HEK293 (cell line): ENCODE measurements around the gene GALNT13.

Experiments used
- CTCF ChIA-PET: fragments of 350-600 bp; formaldehyde crosslinking; extraction: SDS; loops from one replicate; lab custom pipeline; 2021; ENCODE audit warnings: antibody characterized with exemption; lab: Yijun Ruan, JAX
- POLR2A ChIA-PET: fragments of 300-600 bp; formaldehyde crosslinking; extraction: SDS; loops from one replicate; lab custom pipeline; 2020; ENCODE audit warnings: antibody characterized with exemption, inconsistent platforms; lab: Yijun Ruan, JAX
- H3K27ac ChIP-seq: fragments of 200-500 bp; sonication (Bioruptor generic); 2 replicates; pipeline ENCODE4 v1.5.1; 2014; ENCODE audit warnings: low read depth, low read length, control low read depth, inconsistent platforms; ENCODE audit errors: extremely low read depth
- H3K36me3 ChIP-seq, 2 experiments: fragments of 200-500 bp in 1 of 2; sonication (Bioruptor generic) in 1 of 2; 1 replicate in 1 of 2; 2 replicates in 1 of 2; pipeline ENCODE4 v1.5.1; 2014 to 2017; ENCODE audit warnings: inconsistent platforms in 2 of 2, low read length in 2 of 2; ENCODE audit not compliant: control insufficient read depth in 2 of 2, insufficient read depth in 1 of 2
- H3K4me1 ChIP-seq: fragments of 200-500 bp; sonication (Bioruptor generic); 2 replicates; pipeline ENCODE4 v1.5.1; 2014; ENCODE audit warnings: mild to moderate bottlenecking, low read length, inconsistent platforms; ENCODE audit not compliant: control insufficient read depth, insufficient read depth
- H3K4me3 ChIP-seq: 2 replicates; pipeline ENCODE4 v1.5.1; 2011; ENCODE audit warnings: low read depth, mild to moderate bottlenecking, control low read depth, low read length, moderate library complexity
- H3K9me3 ChIP-seq: fragments of 200-500 bp; sonication (Bioruptor generic); 2 replicates; pipeline ENCODE4 v1.5.1; 2014; ENCODE audit warnings: low read depth, low read length, inconsistent platforms; ENCODE audit not compliant: control insufficient read depth, insufficient read depth
- BCL11A ChIP-seq: fragments of 450-650 bp; formaldehyde crosslinking; IDR thresholded peaks from 2 replicates; pipeline ENCODE4 v1.5.1; 2016; ENCODE audit warnings: low read depth, missing biosample characterization, missing genetic modification characterization
- GLIS1 ChIP-seq: fragments of 450-650 bp; formaldehyde crosslinking; IDR thresholded peaks from 2 replicates; pipeline ENCODE4 v1.5.1; 2016; ENCODE audit warnings: missing biosample characterization, missing genetic modification characterization
- IKZF3 ChIP-seq: fragments of 450-650 bp; IDR thresholded peaks from 2 replicates; pipeline ENCODE4 v1.5.0; 2018; ENCODE audit warnings: missing biosample characterization, mild to moderate bottlenecking, missing genetic modification characterization, moderate library complexity
- KLF10 ChIP-seq: fragments of 450-650 bp; IDR thresholded peaks from 2 replicates; pipeline ENCODE4 v1.5.1; 2018; ENCODE audit warnings: missing biosample characterization, mild to moderate bottlenecking, missing genetic modification characterization
- WT1 ChIP-seq: fragments of 450-650 bp; formaldehyde crosslinking; IDR thresholded peaks from 2 replicates; pipeline ENCODE4 v1.5.1; 2016; ENCODE audit warnings: missing biosample characterization, missing genetic modification characterization
- ZNF114 ChIP-seq: fragments of 450-650 bp; formaldehyde crosslinking; IDR thresholded peaks from 2 replicates; pipeline ENCODE4 v1.5.0; 2017; ENCODE audit warnings: missing biosample characterization, missing genetic modification characterization
- ZNF174 ChIP-seq: fragments of 450-650 bp; formaldehyde crosslinking; IDR thresholded peaks from 2 replicates; pipeline ENCODE4 v1.5.0; 2017; ENCODE audit warnings: missing biosample characterization, mild to moderate bottlenecking, missing genetic modification characterization
- ZNF223 ChIP-seq: fragments of 450-650 bp; formaldehyde crosslinking; IDR thresholded peaks from 2 replicates; pipeline ENCODE4 v1.5.1; 2016; ENCODE audit warnings: missing biosample characterization, missing genetic modification characterization
- ZNF555 ChIP-seq: fragments of 450-650 bp; formaldehyde crosslinking; conservative IDR thresholded peaks from 2 replicates; pipeline ENCODE4 v1.5.1; 2017; ENCODE audit warnings: missing biosample characterization, mild to moderate bottlenecking, missing genetic modification characterization, inconsistent platforms
- ZNF623 ChIP-seq: fragments of 450-650 bp; formaldehyde crosslinking; IDR thresholded peaks from 2 replicates; pipeline ENCODE4 v1.5.1; 2016; ENCODE audit warnings: missing biosample characterization, missing genetic modification characterization
- ZNF624 ChIP-seq: fragments of 450-650 bp; formaldehyde crosslinking; IDR thresholded peaks from 2 replicates; pipeline ENCODE4 v1.5.1; 2017; ENCODE audit warnings: missing biosample characterization, missing genetic modification characterization
- ZNF664 ChIP-seq: fragments of 450-650 bp; formaldehyde crosslinking; IDR thresholded peaks from 2 replicates; pipeline ENCODE4 v1.5.1; 2016; ENCODE audit warnings: missing biosample characterization, missing genetic modification characterization
- TF ChIP-seq, protein P1 (sequence below): fragments of 450-650 bp; formaldehyde crosslinking; conservative IDR thresholded peaks from 2 replicates; pipeline ENCODE4 v1.5.1; 2016; ENCODE audit warnings: low read depth, missing biosample characterization, missing genetic modification characterization
- TF ChIP-seq, protein P2 (sequence below): fragments of 450-650 bp; formaldehyde crosslinking; IDR thresholded peaks from 2 replicates; pipeline ENCODE4 v1.5.1; 2016; ENCODE audit warnings: missing biosample characterization, missing genetic modification characterization
- TF ChIP-seq, protein P3 (sequence below): IDR thresholded peaks from 2 replicates; pipeline ENCODE4 v1.6.1; 2011; ENCODE audit warnings: mild to moderate bottlenecking, low read depth, low read length, borderline replicate concordance
- TF ChIP-seq, protein P4 (sequence below): fragments of 450-650 bp; formaldehyde crosslinking; IDR thresholded peaks from 2 replicates; pipeline ENCODE4 v1.5.1; 2017; ENCODE audit warnings: missing biosample characterization, missing genetic modification characterization

Gene GALNT13

DNA sequence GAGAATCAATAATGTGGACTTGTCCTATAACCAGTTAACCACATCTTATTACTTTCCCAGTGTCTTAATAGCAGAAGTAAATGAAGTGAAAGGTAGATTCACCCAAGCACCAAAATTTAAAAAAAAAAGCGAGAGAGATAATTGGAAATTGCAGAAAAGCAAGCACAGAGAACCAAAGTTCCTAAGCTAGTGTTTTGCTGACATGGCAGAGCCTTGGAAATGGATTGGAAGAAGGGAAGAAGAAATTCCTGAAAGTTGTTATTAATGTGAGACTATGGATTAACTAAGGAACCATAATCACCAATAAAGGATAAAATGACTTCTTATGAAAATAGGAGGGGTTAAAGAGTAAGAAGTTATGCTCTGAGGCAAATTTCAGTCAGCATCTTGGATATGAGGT lies 384.4 kb downstream of the GALNT13 start (continued):
- TF ChIP-seq ZNF555 (no peak), ZNF223 (no peak), ZNF174 (tag by site-specific recombination) (no peak), GLIS1 (tag by site-specific recombination) (no peak), WT1 (tag by site-specific recombination) (no peak), ZNF664 (tag by site-specific recombination) (no peak)
- TF ChIP-seq, protein P1, sequence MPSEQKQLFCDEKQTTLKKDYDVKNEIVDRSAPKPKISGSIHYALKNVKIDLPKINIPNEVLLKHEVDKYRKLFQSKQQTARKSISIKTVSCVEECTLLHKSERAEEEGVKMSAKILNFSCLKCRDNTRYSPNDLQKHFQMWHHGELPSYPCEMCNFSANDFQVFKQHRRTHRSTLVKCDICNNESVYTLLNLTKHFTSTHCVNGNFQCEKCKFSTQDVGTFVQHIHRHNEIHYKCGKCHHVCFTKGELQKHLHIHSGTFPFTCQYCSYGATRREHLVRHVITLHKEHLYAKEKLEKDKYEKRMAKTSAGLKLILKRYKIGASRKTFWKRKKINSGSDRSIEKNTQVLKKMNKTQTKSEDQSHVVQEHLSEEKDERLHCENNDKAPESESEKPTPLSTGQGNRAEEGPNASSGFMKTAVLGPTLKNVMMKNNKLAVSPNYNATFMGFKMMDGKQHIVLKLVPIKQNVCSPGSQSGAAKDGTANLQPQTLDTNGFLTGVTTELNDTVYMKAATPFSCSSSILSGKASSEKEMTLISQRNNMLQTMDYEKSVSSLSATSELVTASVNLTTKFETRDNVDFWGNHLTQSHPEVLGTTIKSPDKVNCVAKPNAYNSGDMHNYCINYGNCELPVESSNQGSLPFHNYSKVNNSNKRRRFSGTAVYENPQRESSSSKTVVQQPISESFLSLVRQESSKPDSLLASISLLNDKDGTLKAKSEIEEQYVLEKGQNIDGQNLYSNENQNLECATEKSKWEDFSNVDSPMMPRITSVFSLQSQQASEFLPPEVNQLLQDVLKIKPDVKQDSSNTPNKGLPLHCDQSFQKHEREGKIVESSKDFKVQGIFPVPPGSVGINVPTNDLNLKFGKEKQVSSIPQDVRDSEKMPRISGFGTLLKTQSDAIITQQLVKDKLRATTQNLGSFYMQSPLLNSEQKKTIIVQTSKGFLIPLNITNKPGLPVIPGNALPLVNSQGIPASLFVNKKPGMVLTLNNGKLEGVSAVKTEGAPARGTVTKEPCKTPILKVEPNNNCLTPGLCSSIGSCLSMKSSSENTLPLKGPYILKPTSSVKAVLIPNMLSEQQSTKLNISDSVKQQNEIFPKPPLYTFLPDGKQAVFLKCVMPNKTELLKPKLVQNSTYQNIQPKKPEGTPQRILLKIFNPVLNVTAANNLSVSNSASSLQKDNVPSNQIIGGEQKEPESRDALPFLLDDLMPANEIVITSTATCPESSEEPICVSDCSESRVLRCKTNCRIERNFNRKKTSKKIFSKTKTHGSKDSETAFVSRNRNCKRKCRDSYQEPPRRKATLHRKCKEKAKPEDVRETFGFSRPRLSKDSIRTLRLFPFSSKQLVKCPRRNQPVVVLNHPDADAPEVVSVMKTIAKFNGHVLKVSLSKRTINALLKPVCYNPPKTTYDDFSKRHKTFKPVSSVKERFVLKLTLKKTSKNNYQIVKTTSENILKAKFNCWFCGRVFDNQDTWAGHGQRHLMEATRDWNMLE, result no peak
- TF ChIP-seq, all 188 proteins: peak for 0

- POLR2A ChIA-PET, result no interaction called here
- no peaks in the 10 kb centered on the region for H3K9me3 ChIP-seq
- H3K4me1 ChIP-seq, result no peaks in the 10 kb centered on the region
- TF ChIP-seq ZNF114 (tag by site-specific recombination) (no peak), ZNF624 (tag by site-specific recombination) (no peak), ZNF623 (tag by site-specific recombination) (no peak)
- no peaks in the 10 kb centered on the region for H3K36me3 ChIP-seq
- no peak overlapping the region for H3K4me3 ChIP-seq
- no peak overlapping the region for H3K27ac ChIP-seq
- CTCF ChIA-PET, result no interaction called here
Measured at GRCh38 chr2:154259030-154259429, 387.3 kb downstream of the GALNT13 start.

- Histone ChIP-seq H3K4me1 (no peaks in the 10 kb centered on the region), H3K27ac (no peak overlapping the region), H3K4me3 (no peak overlapping the region), H3K9me3 (no peaks in the 10 kb centered on the region), H3K36me3 (no peaks in the 10 kb centered on the region)
- CTCF ChIA-PET, result interaction anchor here (0.6 kb wide), 1 partner anchor 38 kb away, joined by 3 read pairs; no protein-coding TSS in a partner anchor
- POLR2A ChIA-PET, result no interaction called here
- TF ChIP-seq, protein P2, sequence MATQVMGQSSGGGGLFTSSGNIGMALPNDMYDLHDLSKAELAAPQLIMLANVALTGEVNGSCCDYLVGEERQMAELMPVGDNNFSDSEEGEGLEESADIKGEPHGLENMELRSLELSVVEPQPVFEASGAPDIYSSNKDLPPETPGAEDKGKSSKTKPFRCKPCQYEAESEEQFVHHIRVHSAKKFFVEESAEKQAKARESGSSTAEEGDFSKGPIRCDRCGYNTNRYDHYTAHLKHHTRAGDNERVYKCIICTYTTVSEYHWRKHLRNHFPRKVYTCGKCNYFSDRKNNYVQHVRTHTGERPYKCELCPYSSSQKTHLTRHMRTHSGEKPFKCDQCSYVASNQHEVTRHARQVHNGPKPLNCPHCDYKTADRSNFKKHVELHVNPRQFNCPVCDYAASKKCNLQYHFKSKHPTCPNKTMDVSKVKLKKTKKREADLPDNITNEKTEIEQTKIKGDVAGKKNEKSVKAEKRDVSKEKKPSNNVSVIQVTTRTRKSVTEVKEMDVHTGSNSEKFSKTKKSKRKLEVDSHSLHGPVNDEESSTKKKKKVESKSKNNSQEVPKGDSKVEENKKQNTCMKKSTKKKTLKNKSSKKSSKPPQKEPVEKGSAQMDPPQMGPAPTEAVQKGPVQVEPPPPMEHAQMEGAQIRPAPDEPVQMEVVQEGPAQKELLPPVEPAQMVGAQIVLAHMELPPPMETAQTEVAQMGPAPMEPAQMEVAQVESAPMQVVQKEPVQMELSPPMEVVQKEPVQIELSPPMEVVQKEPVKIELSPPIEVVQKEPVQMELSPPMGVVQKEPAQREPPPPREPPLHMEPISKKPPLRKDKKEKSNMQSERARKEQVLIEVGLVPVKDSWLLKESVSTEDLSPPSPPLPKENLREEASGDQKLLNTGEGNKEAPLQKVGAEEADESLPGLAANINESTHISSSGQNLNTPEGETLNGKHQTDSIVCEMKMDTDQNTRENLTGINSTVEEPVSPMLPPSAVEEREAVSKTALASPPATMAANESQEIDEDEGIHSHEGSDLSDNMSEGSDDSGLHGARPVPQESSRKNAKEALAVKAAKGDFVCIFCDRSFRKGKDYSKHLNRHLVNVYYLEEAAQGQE (tag by site-specific recombination), result no peak
- TF ChIP-seq ZNF664 (tag by site-specific recombination) (no peak), IKZF3 (tag by site-specific recombination) (no peak), BCL11A (no peak), KLF10 (tag by site-specific recombination) (no peak)
- TF ChIP-seq, protein P3, sequence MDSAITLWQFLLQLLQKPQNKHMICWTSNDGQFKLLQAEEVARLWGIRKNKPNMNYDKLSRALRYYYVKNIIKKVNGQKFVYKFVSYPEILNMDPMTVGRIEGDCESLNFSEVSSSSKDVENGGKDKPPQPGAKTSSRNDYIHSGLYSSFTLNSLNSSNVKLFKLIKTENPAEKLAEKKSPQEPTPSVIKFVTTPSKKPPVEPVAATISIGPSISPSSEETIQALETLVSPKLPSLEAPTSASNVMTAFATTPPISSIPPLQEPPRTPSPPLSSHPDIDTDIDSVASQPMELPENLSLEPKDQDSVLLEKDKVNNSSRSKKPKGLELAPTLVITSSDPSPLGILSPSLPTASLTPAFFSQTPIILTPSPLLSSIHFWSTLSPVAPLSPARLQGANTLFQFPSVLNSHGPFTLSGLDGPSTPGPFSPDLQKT, result no peak
- TF ChIP-seq, protein P4, sequence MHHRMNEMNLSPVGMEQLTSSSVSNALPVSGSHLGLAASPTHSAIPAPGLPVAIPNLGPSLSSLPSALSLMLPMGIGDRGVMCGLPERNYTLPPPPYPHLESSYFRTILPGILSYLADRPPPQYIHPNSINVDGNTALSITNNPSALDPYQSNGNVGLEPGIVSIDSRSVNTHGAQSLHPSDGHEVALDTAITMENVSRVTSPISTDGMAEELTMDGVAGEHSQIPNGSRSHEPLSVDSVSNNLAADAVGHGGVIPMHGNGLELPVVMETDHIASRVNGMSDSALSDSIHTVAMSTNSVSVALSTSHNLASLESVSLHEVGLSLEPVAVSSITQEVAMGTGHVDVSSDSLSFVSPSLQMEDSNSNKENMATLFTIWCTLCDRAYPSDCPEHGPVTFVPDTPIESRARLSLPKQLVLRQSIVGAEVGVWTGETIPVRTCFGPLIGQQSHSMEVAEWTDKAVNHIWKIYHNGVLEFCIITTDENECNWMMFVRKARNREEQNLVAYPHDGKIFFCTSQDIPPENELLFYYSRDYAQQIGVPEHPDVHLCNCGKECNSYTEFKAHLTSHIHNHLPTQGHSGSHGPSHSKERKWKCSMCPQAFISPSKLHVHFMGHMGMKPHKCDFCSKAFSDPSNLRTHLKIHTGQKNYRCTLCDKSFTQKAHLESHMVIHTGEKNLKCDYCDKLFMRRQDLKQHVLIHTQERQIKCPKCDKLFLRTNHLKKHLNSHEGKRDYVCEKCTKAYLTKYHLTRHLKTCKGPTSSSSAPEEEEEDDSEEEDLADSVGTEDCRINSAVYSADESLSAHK (tag by site-specific recombination), result no peak
- TF ChIP-seq, all 188 proteins: peak for 0
Measured at GRCh38 chr2:154261473-154262027, 389.8 kb downstream of the GALNT13 start.
